Large intestine (tissue), 3 donors: ENCODE data around the gene REV3L. TPM values are rescaled to one million over a fixed set of nuclear protein-coding genes. Genes with fewer than 3 reads are reported as not detected.
A peak's percentile ranks its signal among the peaks of the same experiment; 100 is the strongest.
"Not testable (repeated sequence)": the region's sequence is repeated elsewhere in the genome, so short reads cannot be mapped to it uniquely, and the experiment has no call there.

ENCODE experiments used
- DNase-seq, 2 donors: peaks; one replicate each; pipeline versions ENCODE4 v3.0.0 to v3.0.0-alpha.2; 2013
- H3K27ac ChIP-seq: one replicate; pipeline ENCODE4 v1.5.1; 2013; ENCODE audit warnings: low read length
- H3K27me3 ChIP-seq: 2 replicates; pipeline ENCODE4 v1.6.1; 2013; ENCODE audit warnings: low read length; ENCODE audit not compliant: control insufficient read depth, insufficient read depth
- H3K36me3 ChIP-seq: 2 replicates; pipeline ENCODE4 v1.6.1; 2013; ENCODE audit warnings: low read length; ENCODE audit not compliant: control insufficient read depth, insufficient read depth
- H3K4me1 ChIP-seq: one replicate; pipeline ENCODE4 v1.6.1; 2013; ENCODE audit warnings: low read length; ENCODE audit not compliant: control insufficient read depth, insufficient read depth
- H3K4me3 ChIP-seq: one replicate; pipeline ENCODE4 v1.5.1; 2013; ENCODE audit warnings: low read length
- H3K9me3 ChIP-seq: one replicate; pipeline ENCODE4 v1.6.1; 2013; ENCODE audit warnings: mild to moderate bottlenecking, low read depth, low read length, moderate library complexity; ENCODE audit not compliant: control insufficient read depth
- WGBS: methylation state at CpG from one replicate; pipeline ENCODE4 v1.1.5; 2013; ENCODE audit warnings: low lambda C conversion rate; ENCODE audit not compliant: insufficient coverage; 5-methylcytosine and 5-hydroxymethylcytosine counted together
- polyA plus RNA-seq: library from polyadenylated mRNA; unstranded; fragments of 120-200 nt; gene quantifications from one replicate; pipeline ENCODE4 v1.2.1, GENCODE V29; 2013

REV3L gene
- polyA plus RNA-seq, 1 donor = 23.2 TPM

DNA sequence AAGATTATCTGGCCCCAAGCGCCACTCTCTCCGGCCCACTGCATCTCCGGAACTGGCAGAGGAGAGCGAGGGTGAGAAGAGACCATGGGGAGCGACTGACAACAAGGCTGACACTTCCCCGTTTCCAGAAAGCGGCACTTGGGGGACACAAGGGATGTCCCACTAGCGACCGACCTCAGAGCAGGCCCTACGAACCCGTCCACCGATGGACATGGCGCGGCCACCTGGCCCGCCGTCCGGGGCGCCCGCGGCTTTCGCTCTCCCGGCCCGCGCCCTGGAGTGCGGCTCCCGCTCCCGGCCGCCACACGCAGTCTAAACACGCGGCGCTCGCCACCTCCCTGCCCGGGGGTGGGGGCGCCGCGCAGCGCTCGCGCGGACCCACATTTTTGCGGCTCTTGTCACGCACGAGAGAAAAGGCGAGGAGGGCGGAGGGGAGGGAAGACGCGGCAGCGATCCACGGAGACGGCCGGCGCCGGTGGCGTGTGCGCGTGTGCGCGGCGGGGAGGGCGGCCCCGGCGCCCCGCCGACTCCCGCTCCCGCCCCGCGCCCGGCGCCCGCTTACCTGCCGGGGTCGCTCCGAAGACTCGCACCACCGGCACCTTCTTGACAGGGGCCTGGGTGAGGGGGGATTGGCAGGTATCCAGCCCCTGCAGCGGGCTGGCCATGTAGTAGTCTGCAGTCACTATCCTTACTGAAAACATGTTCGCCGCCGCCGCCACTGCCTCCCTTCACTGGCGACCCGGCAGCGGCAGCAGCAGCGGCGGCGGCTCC lies 645 bp downstream of the REV3L start:
- H3K27ac ChIP-seq = peak overlapping the region; percentile 91
- H3K4me3 ChIP-seq = peak overlapping the region; percentile 68
- no peaks in the 10 kb centered on the region for H3K9me3 ChIP-seq
- whole genome bisulfite sequencing = no CpG with 5 or more reads among the region's 88 CpGs
- peaks cover 6% of the 10 kb centered on the region for H3K4me1 ChIP-seq
- DNase-seq = peak; percentile 32 to 75
- H3K36me3 ChIP-seq = no peaks in the 10 kb centered on the region
- H3K27me3 ChIP-seq = no peaks in the 10 kb centered on the region

DNA sequence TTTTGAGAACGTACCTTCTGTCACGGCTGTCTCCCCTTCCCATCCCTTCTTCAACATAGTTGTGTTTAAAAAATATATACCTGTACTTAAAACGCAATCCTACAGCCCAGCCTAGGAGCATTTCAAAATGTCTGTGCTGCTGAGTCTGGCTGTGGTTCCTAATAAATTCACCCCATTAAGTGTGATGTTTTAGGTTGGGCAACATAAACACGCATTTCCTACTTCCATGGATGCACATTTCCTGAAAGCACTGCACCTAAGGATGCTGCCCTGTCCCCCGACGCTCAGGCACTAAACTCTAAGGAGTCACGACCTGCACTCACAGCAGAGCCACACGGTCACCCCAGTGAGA lies 1.2 kb downstream of the REV3L start:
- Histone ChIP-seq H3K27ac (peak overlapping the region; percentile 91), H3K4me3 (peak overlapping the region; percentile 68), H3K4me1 (peaks cover 6% of the 10 kb centered on the region), H3K36me3 (no peaks in the 10 kb centered on the region), H3K9me3 (no peaks in the 10 kb centered on the region), H3K27me3 (no peaks in the 10 kb centered on the region)
- DNase-seq = peak in 1 of 2 donors; percentile 69
- WGBS = no CpG with 5 or more reads among the region's 8 CpGs

DNA sequence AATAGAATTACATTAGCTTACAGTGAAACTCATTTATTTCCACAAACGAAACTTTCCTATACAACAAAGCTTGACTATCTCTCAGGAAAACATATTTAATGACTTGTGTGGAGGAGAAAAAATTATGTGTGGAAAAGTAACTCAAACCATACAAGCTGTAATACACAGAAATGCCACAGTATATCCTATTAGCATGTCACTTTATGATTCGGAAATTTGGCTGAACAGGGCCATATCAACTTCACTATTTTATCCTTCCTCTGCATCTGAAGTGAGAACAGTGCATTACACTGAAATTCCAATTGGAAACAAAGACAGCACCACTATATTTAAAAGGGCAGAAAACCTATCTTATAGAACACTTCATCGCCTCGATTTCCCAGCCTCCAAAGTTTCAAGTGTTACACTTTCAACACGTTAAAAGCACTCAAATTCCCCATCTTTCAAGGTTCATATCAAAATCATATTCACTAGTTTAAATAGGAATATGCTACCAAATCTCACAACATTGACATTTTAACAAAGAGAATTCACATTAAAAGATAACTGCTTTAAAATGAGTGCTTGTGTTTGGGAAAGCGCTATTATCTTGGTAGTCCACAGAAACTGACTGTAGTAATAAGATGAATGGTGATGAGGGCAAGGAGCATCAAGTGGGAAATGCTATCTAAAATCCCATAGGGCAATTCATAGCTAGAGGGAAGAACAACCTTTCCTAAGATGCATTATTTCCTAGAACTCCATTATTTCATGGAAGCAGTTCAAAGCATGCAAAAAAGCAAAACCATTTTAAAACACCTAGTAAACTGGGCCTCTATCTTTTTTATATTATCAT lies 1.8 kb downstream of the REV3L start:
- Histone ChIP-seq H3K9me3 (no peaks in the 10 kb centered on the region), H3K36me3 (no peaks in the 10 kb centered on the region), H3K27me3 (no peaks in the 10 kb centered on the region), H3K27ac (peak overlapping the region; percentile 91), H3K4me1 (peaks cover 6% of the 10 kb centered on the region), H3K4me3 (peak overlapping the region; percentile 68)
- WGBS = 30% methylated on average over 2 of the region's 6 CpGs
- DNase-seq = peak in 1 of 2 donors; percentile 50

DNA sequence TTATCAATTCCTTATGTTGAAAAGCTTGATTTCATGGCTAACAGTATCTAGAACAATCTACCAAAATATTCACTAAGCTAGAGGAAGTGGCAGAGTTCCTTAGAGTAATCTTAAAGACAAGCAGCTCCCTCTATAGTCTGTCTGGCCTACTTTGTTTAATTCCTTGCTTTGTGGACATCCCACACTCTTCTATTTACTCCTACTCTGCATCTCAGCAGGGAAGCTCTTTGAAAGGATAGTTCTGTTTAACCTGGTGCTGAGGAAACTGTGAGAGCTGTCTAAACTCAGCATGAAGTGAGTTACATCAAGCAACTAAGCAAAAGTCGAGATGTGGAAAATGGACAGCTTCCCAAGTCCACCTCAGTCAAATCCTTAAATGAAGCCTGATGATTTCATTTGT lies 4.3 kb downstream of the REV3L start:
- H3K9me3 ChIP-seq = no peaks in the 10 kb centered on the region
- peaks cover 4% of the 10 kb centered on the region for H3K4me1 ChIP-seq
- peak; percentile 18 to 48 for DNase-seq
- peaks cover 2% of the 10 kb centered on the region for H3K36me3 ChIP-seq
- H3K27ac ChIP-seq = no peak overlapping the region
- no CpG with 5 or more reads among the region's 1 CpG for WGBS
- H3K4me3 ChIP-seq = no peak overlapping the region
- H3K27me3 ChIP-seq = no peaks in the 10 kb centered on the region

DNA sequence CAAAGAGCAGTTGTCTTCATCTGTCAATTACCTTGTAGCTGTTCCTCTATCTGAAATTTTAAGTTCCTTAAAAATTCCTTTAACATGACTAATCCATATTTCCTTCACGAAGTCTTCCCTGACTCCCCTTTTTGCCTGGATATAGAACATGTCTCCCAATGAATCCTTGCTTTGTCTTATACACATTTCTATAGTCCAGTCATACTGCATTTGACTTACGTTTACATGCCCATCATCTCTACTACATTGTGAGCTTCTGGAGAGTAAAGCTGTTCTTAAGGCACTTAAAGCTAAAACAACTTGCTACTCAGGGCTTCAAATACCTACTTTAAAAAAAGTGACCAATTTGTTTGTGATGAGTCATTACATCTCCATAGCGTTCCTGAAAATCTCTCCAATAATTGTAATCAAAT lies 4.9 kb downstream of the REV3L start:
- Histone ChIP-seq H3K4me1 (peaks cover 4% of the 10 kb centered on the region), H3K36me3 (peaks cover 2% of the 10 kb centered on the region), H3K4me3 (no peak overlapping the region), H3K27ac (no peak overlapping the region), H3K9me3 (no peaks in the 10 kb centered on the region), H3K27me3 (no peaks in the 10 kb centered on the region)
- 0% methylated on average over 1 of the region's 3 CpGs for WGBS
- DNase-seq = no peak

DNA sequence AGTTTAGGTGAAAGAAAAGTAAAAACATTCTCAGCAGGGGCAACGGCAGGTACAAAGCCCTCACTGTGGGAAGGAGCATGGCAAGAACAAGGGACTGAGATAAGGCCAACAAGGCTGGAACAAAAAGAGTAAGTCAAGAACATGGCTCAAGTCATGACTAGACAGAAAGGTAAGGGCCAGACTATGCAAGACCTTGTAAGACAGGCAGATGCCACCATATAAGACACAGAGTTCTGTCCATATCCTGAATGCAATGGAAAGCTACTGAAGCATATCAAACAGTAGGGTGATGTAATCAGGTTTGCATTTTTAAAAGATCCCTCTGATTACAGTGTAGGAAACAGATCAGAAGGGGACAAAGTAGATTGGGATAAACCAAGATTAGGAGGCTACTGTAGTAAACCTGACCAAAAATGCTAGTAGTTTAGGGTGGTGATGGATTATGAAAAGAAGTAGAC lies 5.5 kb downstream of the REV3L start:
- Histone ChIP-seq H3K4me3 (no peak overlapping the region), H3K4me1 (peaks cover 4% of the 10 kb centered on the region), H3K27ac (no peak overlapping the region), H3K36me3 (peaks cover 2% of the 10 kb centered on the region), H3K9me3 (no peaks in the 10 kb centered on the region), H3K27me3 (no peaks in the 10 kb centered on the region)
- no peak for DNase-seq
- no CpG with 5 or more reads among the region's 1 CpG for WGBS

DNA sequence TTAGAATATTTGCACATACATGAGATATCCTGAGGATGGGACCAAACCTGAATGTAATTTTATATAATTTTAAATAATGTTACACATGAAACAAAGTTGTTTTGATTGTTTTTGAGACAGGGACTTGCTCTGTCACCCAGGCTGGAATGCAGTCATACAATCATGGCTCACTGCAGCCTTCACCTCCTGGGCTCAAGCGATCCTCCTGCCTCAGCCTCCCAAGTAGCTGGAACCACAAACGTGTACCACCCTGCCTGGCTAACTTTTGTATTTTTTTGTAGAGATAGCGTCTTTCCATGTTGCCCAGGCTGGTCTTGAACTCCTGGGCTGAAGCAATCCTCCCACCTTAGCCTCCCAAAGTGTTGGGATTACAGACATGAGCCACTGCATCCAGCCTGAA lies 7.0 kb downstream of the REV3L start:
- not testable (repeated sequence) for H3K36me3 ChIP-seq

DNA sequence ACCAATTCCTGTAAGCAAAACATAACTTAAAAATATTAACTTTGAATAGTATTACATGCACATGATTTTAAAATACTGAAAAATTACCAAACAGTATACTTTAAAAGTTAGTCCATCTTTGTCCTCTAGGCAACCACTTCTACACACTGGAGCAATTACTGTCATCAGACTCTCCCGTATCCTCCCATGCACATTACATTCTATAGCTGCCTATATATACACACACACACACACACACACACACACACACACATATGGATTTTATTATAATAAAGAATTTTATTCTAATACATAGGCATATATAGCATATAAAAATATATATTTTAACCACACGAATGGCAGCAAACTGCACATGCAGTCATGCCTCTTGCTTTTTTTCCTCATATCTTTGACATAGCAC lies 8.2 kb downstream of the REV3L start:
- Histone ChIP-seq H3K4me3 (no peak overlapping the region), H3K4me1 (no peaks in the 10 kb centered on the region), H3K27me3 (no peaks in the 10 kb centered on the region), H3K36me3 (peaks cover 2% of the 10 kb centered on the region), H3K9me3 (no peaks in the 10 kb centered on the region), H3K27ac (no peak overlapping the region)
- 88% methylated on average over 1 of the region's 2 CpGs for WGBS
- DNase-seq = no peak

More for the DNA sequence above, 7.0 kb downstream of the REV3L start:
- DNase-seq, H3K9me3 ChIP-seq, H3K27ac ChIP-seq, H3K4me3 ChIP-seq, H3K4me1 ChIP-seq, H3K27me3 ChIP-seq: not testable (repeated sequence)
- no CpG with 5 or more reads among the region's 3 CpGs for WGBS

DNA sequence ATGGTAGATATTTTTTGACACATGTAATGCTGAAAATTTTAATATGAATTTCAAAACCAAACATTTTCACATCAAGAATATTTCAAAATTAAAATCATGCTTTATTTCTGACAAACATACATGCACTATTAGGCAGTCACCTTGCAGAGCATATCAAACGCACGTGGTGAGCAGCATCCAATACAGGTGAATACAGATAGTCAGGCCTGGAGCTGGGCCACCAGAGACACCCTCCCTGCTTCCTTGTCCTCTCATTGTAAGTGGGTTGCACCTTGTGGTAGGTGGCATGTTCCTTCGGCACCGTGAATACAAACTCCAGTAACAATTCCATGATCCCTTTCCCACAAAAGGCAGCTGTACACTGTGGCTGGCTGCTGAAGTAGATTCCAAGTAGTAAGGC lies 8.9 kb downstream of the REV3L start:
- no peak for DNase-seq
- no peaks in the 10 kb centered on the region for H3K4me1 ChIP-seq
- no peak overlapping the region for H3K27ac ChIP-seq
- peaks cover 4% of the 10 kb centered on the region for H3K36me3 ChIP-seq
- no peak overlapping the region for H3K4me3 ChIP-seq
- H3K9me3 ChIP-seq = no peaks in the 10 kb centered on the region
- no peaks in the 10 kb centered on the region for H3K27me3 ChIP-seq
- no CpG with 5 or more reads among the region's 4 CpGs for WGBS

DNA sequence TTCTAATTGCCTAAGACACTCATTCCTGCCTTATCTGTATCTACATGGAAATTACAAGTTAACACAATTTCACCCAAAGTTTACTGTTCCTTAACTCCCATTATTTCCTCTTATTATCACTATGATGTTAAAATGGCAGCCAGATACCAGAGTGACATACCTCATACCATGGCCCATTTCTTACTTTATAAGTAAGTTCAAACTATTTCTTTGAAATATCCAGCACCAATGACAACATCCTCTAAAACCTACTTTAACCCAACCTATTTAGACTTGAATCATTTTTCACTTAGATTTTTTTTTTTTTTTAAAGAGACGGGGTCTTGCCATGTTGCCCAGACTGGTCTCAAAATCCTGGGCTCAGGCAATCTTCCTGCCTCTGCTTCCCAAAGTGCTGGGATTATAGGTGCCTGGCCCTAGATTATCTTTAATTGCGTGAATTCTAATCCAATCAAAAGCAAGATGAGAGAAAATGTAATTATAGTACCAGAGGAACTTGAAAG lies 10.0 kb downstream of the REV3L start:
- H3K4me1 ChIP-seq = no peaks in the 10 kb centered on the region
- no CpG with 5 or more reads among the region's 2 CpGs for WGBS
- H3K27me3 ChIP-seq = no peaks in the 10 kb centered on the region
- H3K9me3 ChIP-seq = no peaks in the 10 kb centered on the region
- no peak overlapping the region for H3K4me3 ChIP-seq
- DNase-seq = no peak
- H3K36me3 ChIP-seq = peaks cover 4% of the 10 kb centered on the region
- no peak overlapping the region for H3K27ac ChIP-seq
